IMR-90 (cell line): Measurements from ENCODE around the gene TWIST2. TPM values are rescaled to one million over a fixed set of nuclear protein-coding genes. Genes with fewer than 3 reads are reported as not detected.

Experiments
- ATAC-seq: fragments of 200-7000 bp; cut with Tn5 transposase; 2 replicates; pipeline ENCODE4 v1.9.1; 2020; ENCODE audit warnings: low read depth, mild to moderate bottlenecking, moderate library complexity
- BruUV-seq: library from RNA; stranded (reverse); fragments of 400-500 nt; replicated peaks from 2 replicates; lab custom pipeline; 2021; lab: Mats Ljungman, UMichigan
- CTCF ChIA-PET: fragments of 300-600 bp; formaldehyde crosslinking; extraction: SDS; loops from one replicate; lab custom pipeline; 2021; ENCODE audit warnings: antibody characterized with exemption; lab: Yijun Ruan, JAX
- POLR2A ChIA-PET: fragments of 300-600 bp; sonication (Branson Sonifier 250); formaldehyde crosslinking; loops from one replicate; lab custom pipeline; 2022; ENCODE audit warnings: antibody characterized with exemption; ENCODE audit not compliant: unreplicated experiment; lab: Charles Lee
- DNase-seq: peaks from one replicate; pipeline ENCODE4 v3.0.0; 2013
- H2AFZ ChIP-seq: replicated peaks from 2 replicates; pipeline ENCODE3; 2013; ENCODE audit warnings: low read length, mild to moderate bottlenecking; ENCODE audit not compliant: poor library complexity
- H2AK5ac ChIP-seq: 2 replicates; pipeline ENCODE4 v1.6.1; 2013; ENCODE audit warnings: low read depth, low read length, inconsistent platforms
- H2AK9ac ChIP-seq: replicated peaks from 2 replicates; pipeline ENCODE3; 2013; ENCODE audit warnings: mild to moderate bottlenecking, low read depth, low read length, moderate library complexity; ENCODE audit not compliant: poor library complexity
- H2BK120ac ChIP-seq: 2 replicates; pipeline ENCODE4 v1.6.1; 2013; ENCODE audit warnings: low read depth, low read length, inconsistent platforms
- H2BK15ac ChIP-seq: 3 replicates; pipeline ENCODE4 v1.6.1; 2013; ENCODE audit warnings: low read depth, low read length, inconsistent platforms
- H2BK20ac ChIP-seq: 2 replicates; pipeline ENCODE4 v1.6.1; 2013; ENCODE audit warnings: low read depth, mild to moderate bottlenecking, inconsistent platforms, low read length, moderate library complexity
- H2BK5ac ChIP-seq: 2 replicates; pipeline ENCODE4 v1.6.1; 2013; ENCODE audit warnings: mild to moderate bottlenecking, low read depth, low read length, inconsistent platforms; ENCODE audit not compliant: poor library complexity, severe bottlenecking
- H3K14ac ChIP-seq: replicated peaks from 2 replicates; pipeline ENCODE4 v1.6.1; 2013; ENCODE audit warnings: low read depth, low read length, inconsistent platforms
- H3K18ac ChIP-seq: 2 replicates; pipeline ENCODE4 v1.6.1; 2013; ENCODE audit warnings: low read depth, low read length, control low read depth
- H3K23ac ChIP-seq: 2 replicates; pipeline ENCODE4 v1.6.1; 2013; ENCODE audit warnings: low read depth, low read length, inconsistent platforms
- H3K27ac ChIP-seq: 2 replicates; pipeline ENCODE4 v1.5.1; 2013; ENCODE audit warnings: mild to moderate bottlenecking, control low read depth, low read length; ENCODE audit not compliant: insufficient read depth
- H3K27me3 ChIP-seq: 2 replicates; pipeline ENCODE4 v1.6.1; 2013; ENCODE audit warnings: low read length; ENCODE audit not compliant: control insufficient read depth, insufficient read depth
- H3K36me3 ChIP-seq: 2 replicates; pipeline ENCODE4 v1.6.1; 2013; ENCODE audit warnings: low read length, mixed read lengths; ENCODE audit not compliant: control insufficient read depth, insufficient read depth
- H3K4ac ChIP-seq: 2 replicates; pipeline ENCODE4 v1.6.1; 2013; ENCODE audit warnings: low read depth, low read length, inconsistent platforms
- H3K4me1 ChIP-seq: 2 replicates; pipeline ENCODE4 v1.6.1; 2013; ENCODE audit warnings: low read length, mixed read lengths; ENCODE audit not compliant: control insufficient read depth, insufficient read depth
- H3K4me2 ChIP-seq: 2 replicates; pipeline ENCODE4 v1.6.1; 2013; ENCODE audit warnings: low read depth, mild to moderate bottlenecking, control low read depth, low read length, moderate library complexity
- H3K4me3 ChIP-seq: 2 replicates; pipeline ENCODE4 v1.5.1; 2013; ENCODE audit warnings: low read depth, mild to moderate bottlenecking, control low read depth, low read length, moderate library complexity; ENCODE audit not compliant: insufficient read depth
- H3K56ac ChIP-seq: 2 replicates; pipeline ENCODE4 v1.6.1; 2013; ENCODE audit warnings: low read length, inconsistent platforms; ENCODE audit not compliant: insufficient read depth; ENCODE audit errors: extremely low read depth
- H3K79me1 ChIP-seq, 2 experiments: 2 replicates each; pipeline ENCODE4 v1.6.1; 2013; ENCODE audit warnings: low read length in 2 of 2, inconsistent platforms in 1 of 2, low read depth in 1 of 2
- H3K9ac ChIP-seq: 2 replicates; pipeline ENCODE4 v1.6.1; 2013; ENCODE audit warnings: low read depth, low read length, control low read depth
- H3K9me1 ChIP-seq: 2 replicates; pipeline ENCODE4 v1.6.1; 2013; ENCODE audit warnings: low read length, inconsistent platforms; ENCODE audit not compliant: insufficient read depth
- H3K9me3 ChIP-seq: 2 replicates; pipeline ENCODE4 v1.6.1; 2013; ENCODE audit warnings: low read length; ENCODE audit not compliant: control insufficient read depth, insufficient read depth
- H4K20me1 ChIP-seq: 2 replicates; pipeline ENCODE4 v1.6.1; 2013; ENCODE audit warnings: low read length, inconsistent platforms; ENCODE audit not compliant: insufficient read depth
- H4K5ac ChIP-seq: 2 replicates; pipeline ENCODE4 v1.6.1; 2013; ENCODE audit warnings: mild to moderate bottlenecking, low read depth, low read length, control low read depth
- H4K8ac ChIP-seq, 2 experiments: 2 replicates each; pipeline ENCODE4 v1.6.1; 2013; ENCODE audit warnings: low read depth in 2 of 2, low read length in 2 of 2, control low read depth in 1 of 2, inconsistent platforms in 1 of 2
- H4K91ac ChIP-seq: 2 replicates; pipeline ENCODE4 v1.6.1; 2013; ENCODE audit warnings: low read depth, low read length, inconsistent platforms; ENCODE audit not compliant: insufficient read depth
- BHLHE40 ChIP-seq: fragments of 150-350 bp; IDR thresholded peaks from 2 replicates; pipeline ENCODE4 v1.6.1; 2016; ENCODE audit warnings: mild to moderate bottlenecking, low read depth, low read length
- CEBPB ChIP-seq: IDR thresholded peaks from 2 replicates; pipeline ENCODE4 v1.6.1; 2012; ENCODE audit warnings: low read depth, low read length, improper control_type of control experiment
- CTCF ChIP-seq: conservative IDR thresholded peaks from 2 replicates; pipeline ENCODE4 v1.5.1; 2012; ENCODE audit warnings: mild to moderate bottlenecking, low read depth, low read length, improper control_type of control experiment
- FOS ChIP-seq: fragments of 150-350 bp; IDR thresholded peaks from 2 replicates; pipeline ENCODE4 v1.6.1; 2016; ENCODE audit warnings: low read depth, low read length
- MAZ ChIP-seq: IDR thresholded peaks from 2 replicates; pipeline ENCODE4 v1.6.1; 2012; ENCODE audit warnings: low read depth, mild to moderate bottlenecking, low read length, improper control_type of control experiment, moderate library complexity, borderline replicate concordance
- MXI1 ChIP-seq: IDR thresholded peaks from 2 replicates; pipeline ENCODE4 v1.6.1; 2012; ENCODE audit warnings: low read depth, mild to moderate bottlenecking, low read length, moderate library complexity, borderline replicate concordance
- NFE2L2 ChIP-seq: fragments of 150-350 bp; IDR thresholded peaks from 2 replicates; pipeline ENCODE4 v1.6.1; 2016; ENCODE audit warnings: low read depth, mild to moderate bottlenecking, low read length
- POLR2A ChIP-seq: IDR thresholded peaks from 2 replicates; pipeline ENCODE4 v1.6.1; 2012; ENCODE audit warnings: mild to moderate bottlenecking, low read depth, low read length
- RAD21 ChIP-seq: IDR thresholded peaks from 2 replicates; pipeline ENCODE4 v1.6.1; 2012; ENCODE audit warnings: low read length, improper control_type of control experiment
- RCOR1 ChIP-seq: IDR thresholded peaks from 2 replicates; pipeline ENCODE4 v1.6.1; 2012; ENCODE audit warnings: mild to moderate bottlenecking, low read length, improper control_type of control experiment; ENCODE audit not compliant: insufficient replicate concordance
- RFX5 ChIP-seq: IDR thresholded peaks from 2 replicates; pipeline ENCODE4 v1.8.0; 2012; ENCODE audit warnings: low read depth, mild to moderate bottlenecking, low read length, moderate library complexity
- SMC3 ChIP-seq: fragments of 150-350 bp; IDR thresholded peaks from 2 replicates; pipeline ENCODE4 v1.6.1; 2016; ENCODE audit warnings: low read depth, mild to moderate bottlenecking, antibody characterized with exemption, low read length, moderate library complexity
- USF2 ChIP-seq: fragments of 150-350 bp; IDR thresholded peaks from 2 replicates; pipeline ENCODE4 v1.6.1; 2017; ENCODE audit warnings: mild to moderate bottlenecking, antibody characterized with exemption, low read length, low read depth
- WGBS, 2 experiments: methylation state at CpG; one replicate each; pipeline versions ENCODE4 v1.1.5 to v1.1.7; 2013; ENCODE audit warnings: missing lambda C conversion rate in 2 of 2; ENCODE audit not compliant: insufficient read length in 1 of 2; ENCODE audit errors: extremely low coverage in 2 of 2; 5-methylcytosine and 5-hydroxymethylcytosine counted together
- dilution Hi-C: fragments of 300-500 bp; cut with HindIII; formaldehyde crosslinking; loops from one replicate; pipeline ENCODE4 v1.14.3; 2018; ENCODE audit warnings: low sequenced_read_pairs; ENCODE audit not compliant: unreplicated experiment
- in situ Hi-C: fragments of 300-500 bp; cut with MboI; formaldehyde crosslinking; loops from 3 replicates; pipeline ENCODE4 v1.14.3; 2019; ENCODE audit warnings: low sequenced_read_pairs, inconsistent platforms, mixed read lengths
- intact Hi-C: fragments of 100-400 bp; cut with micrococcal nuclease; formaldehyde crosslinking; loops from 2 replicates; pipeline ENCODE4 v1.10.0; 2022
- polyA plus RNA-seq, 3 experiments: library from polyadenylated mRNA; depleted of rRNA; stranded (reverse); fragments of >200 nt; gene quantifications; 2 replicates each; pipeline ENCODE4 v1.2.3, GENCODE V29; 2012; ENCODE audit warnings: low replicate concordance in 1 of 3
- total RNA-seq: library from RNA; depleted of rRNA; stranded (reverse); fragments of >200 nt; gene quantifications from 2 replicates; pipeline ENCODE4 v1.2.3, GENCODE V29; 2012

Gene TWIST2
- total and polyA plus RNA-seq, 2 of the 4 experiments (the other 2 are of a cell fraction) = 9.3 to 33.6 TPM

DNA sequence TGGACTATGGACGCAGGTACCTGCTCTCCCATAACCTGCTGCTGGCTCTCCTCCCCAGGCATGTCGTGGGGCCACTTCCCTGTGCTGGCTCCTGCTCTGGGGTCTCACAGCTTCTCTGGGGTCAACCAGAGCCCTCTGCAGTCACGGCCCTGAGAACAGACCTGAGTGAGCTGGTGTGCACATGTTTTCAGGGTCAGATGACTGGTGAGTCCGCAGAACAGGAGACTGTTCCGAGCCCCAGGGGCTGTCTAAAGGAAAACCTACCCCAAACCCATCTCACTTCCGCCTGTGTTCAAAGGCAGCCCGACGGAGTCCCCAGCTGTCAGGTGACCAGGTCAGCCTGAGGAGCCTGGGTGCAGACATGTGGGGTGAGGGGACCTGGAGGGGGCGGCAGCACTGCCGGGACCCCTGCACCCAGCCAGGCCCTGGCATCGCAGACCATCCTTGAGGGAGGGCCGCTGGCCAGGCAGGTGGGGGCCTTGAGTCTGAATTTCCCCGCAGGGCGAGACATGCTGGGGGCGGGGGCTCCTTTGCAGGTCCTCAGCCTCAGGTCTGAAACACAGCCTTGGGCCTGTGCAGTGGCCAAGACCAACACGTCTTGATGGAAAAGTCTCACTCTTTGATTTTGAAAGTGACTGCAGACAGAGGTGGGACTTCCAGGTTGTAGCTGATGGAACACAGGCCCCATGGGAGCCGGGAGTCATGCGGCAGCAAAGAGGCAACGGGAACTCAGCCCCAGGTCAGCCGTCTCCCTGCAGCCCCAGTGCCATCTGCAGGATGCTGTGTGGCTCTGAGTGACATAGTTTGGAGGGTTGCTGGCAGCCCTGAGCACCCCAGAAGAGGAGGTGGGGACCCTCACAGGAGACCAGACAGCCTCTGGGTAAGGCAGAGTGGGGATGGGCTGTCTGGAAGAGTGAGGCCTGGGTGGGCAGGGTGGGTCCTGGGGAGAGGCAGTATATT is 65.3 kb downstream of the TWIST2 start:
- ChIA-PET POLR2A (no interaction called here), CTCF (no interaction called here)
- H3K36me3 ChIP-seq = peaks cover 25% of the 10 kb centered on the region
- peak overlapping the region; percentile 14 for H2AFZ ChIP-seq
- dilution Hi-C loops = no loop called here
- peak overlapping the region; percentile 87 to 91; a peak in 2 of 4 replicates for H4K8ac ChIP-seq
- H3K14ac ChIP-seq = no peak overlapping the region
- H3K9ac ChIP-seq = no peak overlapping the region
- peak overlapping the region; percentile 87; the same call in 1 of the 3 replicates for H2BK15ac ChIP-seq
- peak overlapping the region; percentile 83 for H2BK5ac ChIP-seq
- peak overlapping the region; percentile 90; the same call in 1 of the 2 replicates for H2BK20ac ChIP-seq
- no peak overlapping the region for H3K4me2 ChIP-seq
- no peak for DNase-seq
- H3K27me3 ChIP-seq = no peaks in the 10 kb centered on the region
- H3K27ac ChIP-seq = no peak overlapping the region
- H3K9me3 ChIP-seq = peaks cover 3% of the 10 kb centered on the region; the same call in 1 of the 2 replicates
- peaks cover 10 to 28% of the 10 kb centered on the region in 2 experiments for H3K79me1 ChIP-seq
- 90% methylated on average over 6 of the region's 20 CpGs; no CpG with 5 or more reads in 1 of the 2 experiments for WGBS, 2 experiments
- no peak for ATAC-seq
- no peak overlapping the region for H3K18ac ChIP-seq
- H3K23ac ChIP-seq = no peak overlapping the region
- no peak overlapping the region for H3K4me3 ChIP-seq
- H2AK9ac ChIP-seq = peak overlapping the region; percentile 34
- BruUV-seq = no TSS peak
- peaks cover 11% of the 10 kb centered on the region; the same call in 1 of the 2 replicates for H4K20me1 ChIP-seq
- 0 out of 2 replicates have a peak overlapping the region, but pooled peaks have one; percentile 16 for H3K4ac ChIP-seq
- peak overlapping the region; percentile 97 for H2AK5ac ChIP-seq
- H2BK120ac ChIP-seq = peak overlapping the region; percentile 90
- peaks cover 29% of the 10 kb centered on the region for H3K9me1 ChIP-seq
- H4K91ac ChIP-seq = peak overlapping the region; percentile 89; the same call in 1 of the 2 replicates
- no peak for TF ChIP-seq CTCF
- no peak for TF ChIP-seq POLR2A
- no peak for TF ChIP-seq USF2
- TF ChIP-seq RFX5 = no peak
- TF ChIP-seq BHLHE40 = no peak
- TF ChIP-seq RAD21 = no peak
- no peak for TF ChIP-seq MAZ
- TF ChIP-seq CEBPB = no peak
- TF ChIP-seq MXI1 = no peak
- TF ChIP-seq SMC3 = no peak
- no peak for TF ChIP-seq NFE2L2
- no peak for TF ChIP-seq RCOR1
- TF ChIP-seq FOS = no peak
- H3K56ac ChIP-seq = no peak overlapping the region
- peaks cover 13% of the 10 kb centered on the region for H3K4me1 ChIP-seq
- in situ Hi-C loops = no loop called here
- H4K5ac ChIP-seq = no peak overlapping the region
- intact Hi-C loops = no loop called here
